Hepatocyte (in vitro differentiated cells): ENCODE results near the gene PPM1G. TPM values are rescaled to one million over a fixed set of nuclear protein-coding genes. Genes with fewer than 3 reads are reported as not detected.
A peak's percentile ranks its signal among the peaks of the same experiment; 100 is the strongest.

Source experiments
- DNase-seq: peaks from one replicate; pipeline ENCODE4 v3.0.0-alpha.2; 2016; ENCODE audit warnings: low spot score
- H2AFZ ChIP-seq: fragments of 200-600 bp; sonication (generic); 2 replicates; pipeline ENCODE4 v1.6.0; 2016; ENCODE audit warnings: antibody characterized with exemption, mild to moderate bottlenecking
- H3K27ac ChIP-seq: fragments of 200-600 bp; sonication (generic); 2 replicates; pipeline ENCODE4 v1.5.1; 2016; ENCODE audit warnings: mild to moderate bottlenecking
- H3K27me3 ChIP-seq: fragments of 200-600 bp; sonication (generic); 2 replicates; pipeline ENCODE4 v1.6.1; 2016
- H3K36me3 ChIP-seq: fragments of 200-600 bp; sonication (generic); replicated peaks from 2 replicates; pipeline ENCODE4 v1.5.1; 2016; ENCODE audit warnings: low read depth; ENCODE audit not compliant: insufficient read depth
- H3K4me1 ChIP-seq: fragments of 200-600 bp; sonication (generic); 2 replicates; pipeline ENCODE4 v1.5.1; 2016; ENCODE audit warnings: mild to moderate bottlenecking, moderate library complexity; ENCODE audit not compliant: insufficient read depth
- H3K4me2 ChIP-seq: fragments of 200-600 bp; sonication (generic); 2 replicates; pipeline ENCODE4 v1.6.0; 2016
- H3K4me3 ChIP-seq: fragments of 200-600 bp; sonication (generic); 2 replicates; pipeline ENCODE4 v1.5.1; 2016; ENCODE audit warnings: mild to moderate bottlenecking
- H3K79me2 ChIP-seq: fragments of 200-600 bp; sonication (generic); 2 replicates; pipeline ENCODE4 v1.6.0; 2017; ENCODE audit warnings: mild to moderate bottlenecking
- H3K9me2 ChIP-seq: fragments of 200-600 bp; sonication (generic); replicated peaks from 2 replicates; pipeline ENCODE4 v1.6.0; 2017; ENCODE audit warnings: mild to moderate bottlenecking; ENCODE audit not compliant: insufficient read depth
- H3K9me3 ChIP-seq: fragments of 200-600 bp; sonication (generic); 2 replicates; pipeline ENCODE4 v1.5.1; 2016; ENCODE audit warnings: low read depth, mild to moderate bottlenecking
- H4K20me1 ChIP-seq: fragments of 200-600 bp; sonication (generic); 2 replicates; pipeline ENCODE4 v1.6.0; 2016; ENCODE audit warnings: mild to moderate bottlenecking; ENCODE audit not compliant: insufficient read depth, poor library complexity, severe bottlenecking
- EZH2 ChIP-seq: fragments of 200-600 bp; sonication (generic); IDR thresholded peaks from 2 replicates; pipeline ENCODE4 v1.6.1; 2016; ENCODE audit warnings: antibody characterized with exemption, mild to moderate bottlenecking, borderline replicate concordance
- EZH2phosphoT487 ChIP-seq: fragments of 200-600 bp; sonication (generic); IDR thresholded peaks from one replicate; pipeline ENCODE4 v1.6.1; 2018; ENCODE audit warnings: antibody characterized with exemption, mild to moderate bottlenecking, low read depth, moderate library complexity; ENCODE audit not compliant: unreplicated experiment, severe bottlenecking
- WGBS: methylation state at CpG from one replicate; pipeline ENCODE4 v1.1.6; 2016; ENCODE audit warnings: low lambda C conversion rate; ENCODE audit errors: missing lambda C conversion rate; 5-methylcytosine and 5-hydroxymethylcytosine counted together
- polyA plus RNA-seq: library from polyadenylated mRNA; unstranded; fragments of >200 nt; fragmentation: Nextera tagmentation; extraction: Ambion mirVana; gene quantifications from 2 replicates; pipeline ENCODE4 v1.2.1, GENCODE V29; 2016
- total RNA-seq: library from RNA; depleted of rRNA; stranded (reverse); fragments of >200 nt; gene quantifications from 2 replicates; pipeline ENCODE4 v1.2.3, GENCODE V29; 2014
- TF ChIP-seq, protein P1 (sequence below): fragments of 200-600 bp; sonication (generic); IDR thresholded peaks from 2 replicates; pipeline ENCODE4 v1.5.1; 2016; ENCODE audit warnings: antibody characterized with exemption, mild to moderate bottlenecking; ENCODE audit not compliant: poor library complexity

Gene PPM1G
- total and polyA plus RNA-seq, 2 experiments from 2014 or later, result 60.6 to 65.7 TPM

DNA sequence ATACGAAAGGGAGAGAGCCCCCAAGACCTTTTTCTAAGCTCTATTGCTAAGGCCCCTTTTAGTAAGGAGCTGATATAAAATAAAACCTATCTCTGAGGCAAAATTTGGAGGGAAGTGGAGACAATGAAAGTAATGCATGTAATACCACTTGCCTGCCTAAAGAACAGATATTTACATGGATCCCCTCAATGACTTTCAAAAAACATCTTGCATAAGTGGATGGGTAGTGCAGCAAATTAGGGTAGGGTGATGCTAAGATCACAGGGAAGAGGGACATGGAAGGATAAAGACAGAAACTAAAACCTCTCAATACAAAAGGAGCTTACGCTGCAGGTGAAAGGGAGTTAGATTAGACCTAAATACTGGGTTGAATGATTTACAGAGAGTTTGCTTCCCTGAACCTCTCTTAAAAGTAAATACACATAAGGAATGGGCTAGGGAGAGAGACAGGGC lies 30.0 kb downstream of the PPM1G start:
- no peak for DNase-seq
- no peaks in the 10 kb centered on the region for H3K27me3 ChIP-seq
- no peak for TF ChIP-seq EZH2phosphoT487
- TF ChIP-seq, protein P1, sequence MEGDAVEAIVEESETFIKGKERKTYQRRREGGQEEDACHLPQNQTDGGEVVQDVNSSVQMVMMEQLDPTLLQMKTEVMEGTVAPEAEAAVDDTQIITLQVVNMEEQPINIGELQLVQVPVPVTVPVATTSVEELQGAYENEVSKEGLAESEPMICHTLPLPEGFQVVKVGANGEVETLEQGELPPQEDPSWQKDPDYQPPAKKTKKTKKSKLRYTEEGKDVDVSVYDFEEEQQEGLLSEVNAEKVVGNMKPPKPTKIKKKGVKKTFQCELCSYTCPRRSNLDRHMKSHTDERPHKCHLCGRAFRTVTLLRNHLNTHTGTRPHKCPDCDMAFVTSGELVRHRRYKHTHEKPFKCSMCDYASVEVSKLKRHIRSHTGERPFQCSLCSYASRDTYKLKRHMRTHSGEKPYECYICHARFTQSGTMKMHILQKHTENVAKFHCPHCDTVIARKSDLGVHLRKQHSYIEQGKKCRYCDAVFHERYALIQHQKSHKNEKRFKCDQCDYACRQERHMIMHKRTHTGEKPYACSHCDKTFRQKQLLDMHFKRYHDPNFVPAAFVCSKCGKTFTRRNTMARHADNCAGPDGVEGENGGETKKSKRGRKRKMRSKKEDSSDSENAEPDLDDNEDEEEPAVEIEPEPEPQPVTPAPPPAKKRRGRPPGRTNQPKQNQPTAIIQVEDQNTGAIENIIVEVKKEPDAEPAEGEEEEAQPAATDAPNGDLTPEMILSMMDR, result no peak
- TF ChIP-seq EZH2, result no peak
- H3K36me3 ChIP-seq, result no peaks in the 10 kb centered on the region
- no peaks in the 10 kb centered on the region for H3K9me3 ChIP-seq
- H3K4me1 ChIP-seq, result peaks cover 20% of the 10 kb centered on the region
- 60% methylated on average over 2 of the region's 2 CpGs for WGBS
- H3K9me2 ChIP-seq, result no peaks in the 10 kb centered on the region
- H3K27ac ChIP-seq, result peak overlapping the region; percentile 100
- no peaks in the 10 kb centered on the region for H4K20me1 ChIP-seq
- H3K4me2 ChIP-seq, result peak overlapping the region; percentile 97
- H3K79me2 ChIP-seq, result peaks cover 37% of the 10 kb centered on the region
- H3K4me3 ChIP-seq, result peak overlapping the region; percentile 71
- H2AFZ ChIP-seq, result no peak overlapping the region

DNA sequence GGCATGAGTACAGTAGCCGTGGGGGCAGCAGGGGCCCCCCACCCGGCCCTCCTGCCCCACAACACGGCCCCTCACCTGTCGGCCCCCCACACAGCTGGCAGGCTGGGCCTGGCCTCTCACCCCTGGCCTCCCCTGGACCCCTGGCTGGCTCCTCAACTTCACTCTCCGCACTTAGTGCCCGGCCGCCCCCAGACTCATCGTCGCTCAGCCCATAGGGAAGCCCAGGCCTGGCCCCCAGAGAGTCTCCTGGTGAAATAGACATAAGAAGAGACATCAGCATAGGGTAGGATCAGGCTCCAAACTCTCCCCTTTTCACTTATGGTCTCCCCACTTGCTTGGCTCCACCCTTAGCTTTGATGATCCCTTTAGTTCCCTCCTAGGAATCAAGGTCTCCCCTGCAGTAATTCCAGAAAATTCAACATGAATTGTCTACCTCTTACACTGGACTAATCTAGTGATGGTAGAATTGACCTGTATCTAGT lies 30.5 kb downstream of the PPM1G start:
- 96% methylated on average over 5 of the region's 9 CpGs for WGBS
- Histone ChIP-seq H4K20me1 (no peaks in the 10 kb centered on the region), H2AFZ (no peak overlapping the region), H3K27me3 (no peaks in the 10 kb centered on the region), H3K4me3 (no peak overlapping the region), H3K4me1 (peaks cover 20% of the 10 kb centered on the region), H3K36me3 (peaks cover under 1% of the 10 kb centered on the region), H3K4me2 (peak overlapping the region; percentile 97), H3K9me2 (no peaks in the 10 kb centered on the region), H3K79me2 (peaks cover 42% of the 10 kb centered on the region), H3K27ac (peak overlapping the region; percentile 100), H3K9me3 (no peaks in the 10 kb centered on the region)
- TF ChIP-seq, protein P1, result no peak
- no peak for TF ChIP-seq EZH2
- no peak for TF ChIP-seq EZH2phosphoT487
- DNase-seq, result no peak

DNA sequence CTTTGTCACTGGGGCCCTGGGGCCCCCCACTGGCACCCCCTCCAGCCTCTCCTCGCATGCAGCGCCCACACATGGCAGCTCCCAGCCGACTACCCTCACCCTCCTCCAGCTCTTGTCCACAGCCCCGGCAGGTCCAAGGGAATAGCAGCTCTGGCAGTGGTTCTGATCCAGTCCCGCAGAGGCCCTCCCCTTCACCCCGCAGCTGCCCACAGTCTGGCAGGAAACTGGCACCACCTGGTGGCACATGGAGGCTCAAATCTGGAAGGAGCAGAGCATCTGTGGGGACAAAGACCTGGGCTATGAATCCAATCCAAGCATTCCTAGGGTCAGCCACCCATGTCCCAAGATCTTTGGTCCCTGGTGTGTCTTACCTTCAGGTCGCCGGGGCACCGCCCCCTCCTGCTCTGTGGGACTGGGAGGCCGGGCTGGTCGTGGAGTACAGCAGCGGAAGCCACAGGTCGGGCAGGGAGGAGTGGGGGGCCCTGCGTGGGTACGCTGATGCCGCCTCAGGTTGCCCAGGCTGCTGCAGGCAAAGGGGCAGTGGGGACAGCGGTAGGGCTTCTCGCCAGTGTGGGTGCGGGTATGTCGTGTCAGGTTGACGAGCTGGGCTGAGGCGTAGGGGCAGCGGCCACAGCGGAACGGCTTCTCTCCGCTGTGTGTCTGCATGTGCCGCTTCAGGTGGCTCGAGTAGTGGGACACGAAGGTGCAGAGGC lies 31.1 kb downstream of the PPM1G start:
- H3K79me2 ChIP-seq, result peaks cover 48% of the 10 kb centered on the region
- H3K9me2 ChIP-seq, result no peaks in the 10 kb centered on the region
- no peak overlapping the region for H3K4me3 ChIP-seq
- peaks cover 20% of the 10 kb centered on the region for H3K4me1 ChIP-seq
- H3K27ac ChIP-seq, result peak overlapping the region; percentile 100
- 95% methylated on average over 29 of the region's 29 CpGs for WGBS
- peak overlapping the region; percentile 97 for H3K4me2 ChIP-seq
- peaks cover 5% of the 10 kb centered on the region for H3K36me3 ChIP-seq
- no peaks in the 10 kb centered on the region for H4K20me1 ChIP-seq
- no peaks in the 10 kb centered on the region for H3K27me3 ChIP-seq
- no peak overlapping the region for H2AFZ ChIP-seq
- TF ChIP-seq EZH2, result no peak
- TF ChIP-seq, protein P1, result peak; percentile 23
- no peak for DNase-seq
- H3K9me3 ChIP-seq, result no peaks in the 10 kb centered on the region
